Neural progenitor cell (in vitro differentiated cells): ENCODE measurements around the gene BAX.

Experiments used
- EZH2 ChIP-seq: fragments of 200-600 bp; sonication (generic); IDR thresholded peaks from 2 replicates; pipeline ENCODE4 v1.6.1; 2017; ENCODE audit warnings: antibody characterized with exemption, mild to moderate bottlenecking, moderate library complexity
- EZH2phosphoT487 ChIP-seq: fragments of 200-600 bp; sonication (generic); IDR thresholded peaks from 2 replicates; pipeline ENCODE4 v1.6.1; 2017; ENCODE audit warnings: antibody characterized with exemption
- TF ChIP-seq, protein P1 (sequence below): fragments of 200-600 bp; sonication (generic); IDR thresholded peaks from 2 replicates; pipeline ENCODE4 v1.5.1; 2017; ENCODE audit warnings: antibody characterized with exemption, mild to moderate bottlenecking

DNA sequence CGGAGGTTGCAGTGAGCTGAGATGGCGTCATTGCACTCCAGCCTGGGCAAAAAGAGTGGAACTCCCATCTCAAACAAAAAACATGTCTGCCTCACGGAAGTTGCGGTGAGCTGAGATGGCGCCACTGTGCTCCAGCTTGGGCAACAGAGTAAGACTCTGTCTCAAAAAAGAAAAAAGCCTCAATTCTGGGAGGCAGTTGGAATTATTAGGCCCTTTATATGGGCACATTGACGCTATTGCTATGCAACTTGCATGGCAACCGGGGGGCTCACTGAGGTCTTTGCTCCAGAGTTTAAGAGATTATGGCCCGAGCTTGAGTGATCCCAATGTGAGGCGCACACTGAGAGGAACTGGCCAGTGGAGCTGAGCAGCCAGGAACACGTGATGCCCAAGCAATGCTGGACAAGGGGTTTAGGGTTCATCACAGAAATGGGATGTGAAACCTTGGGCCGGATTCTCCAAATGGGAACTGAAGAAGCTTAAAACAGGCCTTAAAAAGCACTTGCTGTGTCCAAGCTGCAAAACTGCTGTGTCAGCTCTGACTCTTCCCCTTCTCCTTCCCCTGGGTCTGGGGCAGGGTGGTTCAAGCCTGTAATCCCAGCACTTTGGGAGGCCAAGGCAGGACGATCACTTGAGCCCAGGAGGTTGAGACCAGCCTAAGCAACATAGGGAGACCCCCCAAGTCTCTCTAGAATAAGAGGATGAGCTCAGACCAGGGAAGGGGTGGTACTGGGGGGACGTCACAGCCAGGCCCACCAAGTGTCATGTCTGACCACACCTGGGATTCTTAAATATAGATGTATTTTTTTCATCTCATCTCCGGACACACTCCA lies 12.9 kb downstream of the BAX start:
- TF ChIP-seq, protein P1, sequence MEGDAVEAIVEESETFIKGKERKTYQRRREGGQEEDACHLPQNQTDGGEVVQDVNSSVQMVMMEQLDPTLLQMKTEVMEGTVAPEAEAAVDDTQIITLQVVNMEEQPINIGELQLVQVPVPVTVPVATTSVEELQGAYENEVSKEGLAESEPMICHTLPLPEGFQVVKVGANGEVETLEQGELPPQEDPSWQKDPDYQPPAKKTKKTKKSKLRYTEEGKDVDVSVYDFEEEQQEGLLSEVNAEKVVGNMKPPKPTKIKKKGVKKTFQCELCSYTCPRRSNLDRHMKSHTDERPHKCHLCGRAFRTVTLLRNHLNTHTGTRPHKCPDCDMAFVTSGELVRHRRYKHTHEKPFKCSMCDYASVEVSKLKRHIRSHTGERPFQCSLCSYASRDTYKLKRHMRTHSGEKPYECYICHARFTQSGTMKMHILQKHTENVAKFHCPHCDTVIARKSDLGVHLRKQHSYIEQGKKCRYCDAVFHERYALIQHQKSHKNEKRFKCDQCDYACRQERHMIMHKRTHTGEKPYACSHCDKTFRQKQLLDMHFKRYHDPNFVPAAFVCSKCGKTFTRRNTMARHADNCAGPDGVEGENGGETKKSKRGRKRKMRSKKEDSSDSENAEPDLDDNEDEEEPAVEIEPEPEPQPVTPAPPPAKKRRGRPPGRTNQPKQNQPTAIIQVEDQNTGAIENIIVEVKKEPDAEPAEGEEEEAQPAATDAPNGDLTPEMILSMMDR = no peak
- TF ChIP-seq EZH2 (no peak), EZH2phosphoT487 (no peak)
